Fibroblast of gingiva (primary cell): Measurements from ENCODE around the gene AXIN2.

ENCODE experiments used
- DNase-seq: peaks from one replicate; pipeline ENCODE4 v3.0.0-alpha.2; 2011; ENCODE audit warnings: low read depth

Gene AXIN2

GRCh38 chr17:65584604-65585521 is 23.4 kb upstream of the AXIN2 start:
- peak; percentile 55 for DNase-seq

DNA sequence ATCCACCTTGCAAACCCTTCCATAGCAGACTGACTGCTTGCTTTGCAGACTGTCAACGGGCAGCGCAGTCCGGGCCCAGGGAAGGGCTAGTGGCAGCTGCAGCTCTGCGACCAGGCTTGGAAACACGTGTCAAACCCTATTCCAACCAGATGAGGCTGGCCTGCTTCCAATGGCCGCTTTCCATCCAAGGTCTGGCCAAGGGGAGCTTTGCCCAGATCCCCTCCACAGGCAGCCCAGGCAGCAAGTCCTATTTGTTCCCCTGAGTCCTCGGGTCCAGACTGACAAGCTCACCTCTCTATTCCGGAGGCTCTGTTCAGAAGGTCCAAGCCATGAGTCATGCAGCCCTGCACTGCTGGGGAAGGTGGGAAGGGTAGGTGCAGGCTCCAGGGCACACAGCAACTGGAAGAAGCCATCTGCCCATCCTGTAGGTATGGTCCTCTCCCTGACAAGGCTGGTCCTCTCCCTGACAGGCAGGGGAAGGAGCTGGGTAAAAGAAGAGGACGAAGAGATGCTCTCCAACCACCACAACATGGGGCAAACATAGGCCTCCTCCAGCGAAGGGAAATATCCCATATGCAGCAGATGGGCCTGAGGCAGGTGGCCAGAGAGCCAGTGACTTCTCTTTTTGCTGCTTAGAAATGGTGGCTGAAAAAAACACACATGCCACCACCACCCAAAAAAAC is 22.6 kb upstream of the AXIN2 start:
- DNase-seq: no peak

GRCh38 chr17:65576939-65577338 is 15.5 kb upstream of the AXIN2 start:
- DNase-seq: no peak

- DNase-seq: no peak
Observed at GRCh38 chr17:65573282-65573602, 11.8 kb upstream of the AXIN2 start.

DNA sequence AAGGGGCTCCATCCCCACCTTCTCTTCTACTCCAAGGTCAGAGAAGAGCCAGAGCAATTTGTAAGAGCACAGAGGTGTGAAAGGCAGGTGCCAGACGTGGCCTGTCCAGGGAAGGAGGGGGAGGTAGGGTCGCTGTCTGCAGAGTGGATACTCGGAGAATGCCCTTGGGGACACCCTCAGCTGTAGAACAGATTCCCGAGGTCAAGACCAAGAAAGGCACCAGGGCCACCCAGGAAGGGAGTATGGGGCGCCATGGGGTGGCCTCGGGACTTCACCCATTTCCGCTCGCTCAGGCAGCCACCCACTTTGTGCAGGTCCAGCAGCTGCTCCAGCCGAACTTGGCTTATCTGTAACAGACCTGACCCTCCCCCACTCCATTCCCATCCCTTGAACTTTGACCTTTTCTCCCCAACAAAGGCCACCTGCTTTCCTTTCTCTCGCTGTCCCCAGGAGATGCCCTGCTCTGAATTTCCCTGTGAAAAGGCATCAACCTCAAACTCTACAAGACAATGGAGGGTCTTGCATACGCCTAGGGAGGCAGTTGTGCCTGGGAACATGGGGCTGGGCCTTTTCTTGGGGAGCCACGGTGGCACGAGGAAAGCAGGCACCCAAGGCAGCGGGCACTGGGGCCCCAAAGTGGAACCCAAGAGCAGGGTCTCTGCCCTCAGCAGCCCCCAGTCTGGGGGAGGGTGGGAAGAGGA is 11.3 kb upstream of the AXIN2 start:
- no peak for DNase-seq

DNA sequence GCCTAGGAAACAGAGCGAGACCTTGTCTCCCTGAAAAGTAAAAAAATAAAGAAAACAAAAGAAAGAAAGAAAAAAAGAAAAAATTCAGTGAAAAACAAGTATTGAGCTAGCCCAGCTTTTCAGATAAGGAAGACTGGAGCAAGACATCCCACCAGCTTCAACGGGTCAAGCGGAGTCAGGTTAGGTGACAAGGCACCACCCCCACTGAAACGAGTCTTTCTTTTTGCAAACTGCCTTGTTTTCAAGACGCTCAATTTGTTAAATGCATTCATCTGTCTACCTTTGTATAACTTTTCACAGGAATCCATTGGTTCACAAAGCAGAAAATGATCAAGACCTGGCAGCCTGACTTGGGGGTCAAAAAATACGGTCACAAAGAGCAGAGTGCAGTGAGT is 10.7 kb upstream of the AXIN2 start:
- no peak for DNase-seq

- no peak for DNase-seq
Observed at GRCh38 chr17:65568918-65569317, 7.5 kb upstream of the AXIN2 start.

- no peak for DNase-seq
Observed at GRCh38 chr17:65567566-65567965, 6.1 kb upstream of the AXIN2 start.

DNA sequence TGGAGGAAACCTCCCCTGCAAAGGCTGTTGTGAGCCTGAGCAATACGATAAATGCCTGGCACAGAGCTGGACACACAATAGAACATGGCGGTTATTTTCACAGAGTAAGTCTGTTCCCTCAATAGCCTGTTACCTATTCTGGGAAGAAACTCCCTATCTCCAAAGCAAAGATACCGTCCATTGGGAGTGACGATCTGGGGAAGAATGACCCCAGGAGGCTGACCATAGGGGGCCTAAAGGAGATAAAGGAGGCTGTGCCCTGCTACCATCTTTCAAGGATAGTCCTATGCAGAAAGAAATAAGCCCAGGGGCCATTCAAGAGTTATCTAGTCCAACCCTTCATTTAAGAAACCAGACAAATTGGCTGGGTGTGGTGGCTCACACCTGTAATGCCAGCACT is 4.1 kb upstream of the AXIN2 start:
- no peak for DNase-seq

- DNase-seq: no peak
Observed at GRCh38 chr17:65564793-65565192, 3.3 kb upstream of the AXIN2 start.

- DNase-seq: no peak
Observed at GRCh38 chr17:65562206-65562531, 721 bp upstream of the AXIN2 start.

GRCh38 chr17:65560628-65561451 is 608 bp downstream of the AXIN2 start:
- DNase-seq: peak; percentile 88

DNA sequence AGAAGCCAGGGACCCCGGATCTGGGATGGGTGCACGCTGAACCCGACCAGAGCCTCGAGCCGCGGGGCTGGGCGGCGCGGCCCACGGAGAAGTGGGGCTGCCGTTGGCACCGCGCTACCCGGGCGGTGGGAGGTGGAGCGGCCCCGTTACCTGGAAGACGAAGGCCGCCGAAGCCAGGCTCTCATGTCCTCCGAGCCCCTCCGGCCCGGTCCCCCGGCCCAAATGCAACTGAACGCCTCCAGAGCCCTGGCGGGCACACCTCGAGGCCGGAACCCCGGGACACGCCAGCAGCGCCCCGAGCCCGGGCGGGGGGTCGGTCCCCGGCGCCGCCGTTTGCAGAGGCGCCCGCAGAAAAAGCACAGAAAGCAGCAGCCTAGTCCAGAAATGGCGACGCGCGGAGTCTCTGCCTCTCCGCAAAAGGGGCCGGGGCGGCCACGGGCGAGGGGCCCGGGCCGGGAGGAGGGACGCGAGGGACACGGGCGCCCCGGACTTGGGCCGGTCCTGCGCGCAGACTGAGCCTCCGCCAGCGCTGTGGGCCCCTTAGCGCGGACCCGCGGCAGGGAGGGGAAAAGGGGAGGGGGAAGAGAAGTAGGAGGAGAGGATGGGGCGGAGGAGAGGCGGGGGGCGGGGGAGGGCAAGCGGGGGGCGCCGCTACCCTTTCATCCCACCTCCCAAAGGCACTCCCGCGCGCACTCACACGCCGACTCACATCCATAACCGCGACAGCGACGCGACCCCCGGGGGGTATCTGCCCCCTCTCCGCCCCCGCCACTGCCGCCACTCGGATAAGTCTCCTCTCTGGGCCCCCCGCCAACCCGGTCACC is 1.4 kb downstream of the AXIN2 start:
- DNase-seq: no peak

GRCh38 chr17:65559461-65559803 is 2.0 kb downstream of the AXIN2 start:
- DNase-seq: no peak

DNA sequence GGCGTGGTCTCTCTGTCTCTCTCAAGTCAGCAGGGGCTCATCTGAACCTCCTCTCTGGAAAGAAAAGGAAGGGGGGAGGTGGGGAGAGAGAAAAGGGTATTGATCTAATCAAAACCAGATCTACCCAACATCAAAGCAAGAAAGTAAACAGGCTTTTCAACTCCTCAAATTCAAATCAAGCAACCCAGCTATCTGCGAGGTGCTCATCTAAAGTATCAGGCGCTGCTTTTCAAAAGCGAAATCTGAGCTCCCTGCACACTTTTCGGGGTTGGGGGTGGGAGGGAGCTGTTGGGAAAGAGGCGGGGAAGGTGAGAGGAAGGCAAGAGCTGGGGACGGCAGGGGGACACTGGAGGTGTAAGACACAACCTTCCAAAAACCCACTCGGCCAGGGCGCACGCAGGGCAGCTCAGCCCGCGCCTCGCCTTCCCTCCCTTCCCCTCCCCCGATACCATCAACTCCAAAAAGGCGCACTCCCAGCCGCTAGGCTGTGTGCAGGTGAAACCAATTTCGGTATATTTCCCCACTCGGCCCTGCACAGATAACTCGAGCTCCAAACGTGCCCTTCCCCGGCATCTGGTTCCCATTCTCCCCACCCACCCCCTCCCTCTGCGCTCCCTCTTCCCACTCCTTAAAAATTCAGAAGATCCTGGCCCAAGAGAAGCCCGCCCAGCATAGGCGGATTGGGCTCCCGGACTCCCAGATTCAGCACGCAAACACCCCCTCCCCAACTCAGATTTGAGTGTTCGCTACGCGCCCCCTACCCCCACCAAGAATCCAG is 2.6 kb downstream of the AXIN2 start:
- no peak for DNase-seq

- DNase-seq: no peak
Observed at GRCh38 chr17:65558311-65558682, 3.2 kb downstream of the AXIN2 start.

GRCh38 chr17:65557349-65558310 is 3.8 kb downstream of the AXIN2 start:
- peak; percentile 16 for DNase-seq

DNA sequence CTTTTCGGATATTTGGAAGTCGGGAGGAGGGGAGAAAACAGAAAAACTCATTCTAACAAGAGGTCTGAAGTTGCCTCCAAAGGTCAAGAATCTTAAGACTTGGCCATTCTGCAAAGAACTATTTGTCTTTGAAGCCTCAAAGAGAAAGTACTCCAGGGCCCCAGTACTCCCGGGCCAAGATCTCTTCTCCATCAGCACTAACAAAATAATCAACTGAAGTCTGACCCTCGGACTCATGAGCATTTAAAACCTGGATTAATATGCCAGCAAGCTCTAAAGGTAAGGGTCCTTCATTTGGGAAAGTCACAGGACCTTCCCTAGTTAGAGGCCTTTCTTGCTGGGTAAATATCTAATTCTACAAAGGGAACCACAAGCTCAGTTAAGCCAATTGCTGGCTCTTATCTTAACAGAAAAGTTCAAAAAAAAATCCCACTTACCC is 4.5 kb downstream of the AXIN2 start:
- no peak for DNase-seq
